GM20000 (cell line): ENCODE measurements around the gene DYNLL2.

Experiments used
- DNase-seq: peaks from one replicate; pipeline ENCODE4 v3.0.0; 2012; ENCODE audit warnings: low spot score
- CTCF ChIP-seq: IDR thresholded peaks from 2 replicates; pipeline ENCODE4 v1.5.1; 2012; ENCODE audit warnings: mild to moderate bottlenecking, control low read depth; ENCODE audit errors: extremely low read depth, missing control alignments

Gene DYNLL2

GRCh38 chr17:58047376-58048150 lies 35.7 kb upstream of the DYNLL2 start:
- DNase-seq = no peak
- no peak for TF ChIP-seq CTCF

GRCh38 chr17:58049533-58049932 lies 33.7 kb upstream of the DYNLL2 start:
- no peak for DNase-seq
- TF ChIP-seq CTCF = no peak

GRCh38 chr17:58050966-58051365 lies 32.3 kb upstream of the DYNLL2 start:
- TF ChIP-seq CTCF = no peak
- no peak for DNase-seq

GRCh38 chr17:58051468-58051867 lies 31.8 kb upstream of the DYNLL2 start:
- TF ChIP-seq CTCF = no peak

GRCh38 chr17:58052407-58052806 lies 30.8 kb upstream of the DYNLL2 start:
- no peak for DNase-seq
- no peak for TF ChIP-seq CTCF

More at GRCh38 chr17:58051468-58051867, 31.8 kb upstream of the DYNLL2 start:
- DNase-seq = no peak

- DNase-seq = no peak
- no peak for TF ChIP-seq CTCF
Measured at GRCh38 chr17:58052945-58053715, 30.1 kb upstream of the DYNLL2 start.

GRCh38 chr17:58054641-58055040 lies 28.6 kb upstream of the DYNLL2 start:
- DNase-seq = no peak
- no peak for TF ChIP-seq CTCF
